GM19324 (cell line): ENCODE results near the gene FBXO11.
"Not testable (repeated sequence)": the region's sequence is repeated elsewhere in the genome, so short reads cannot be mapped to it uniquely, and the experiment has no call there.

Source experiments
- ATAC-seq: cut with Tn5 transposase; IDR thresholded peaks from one replicate; pipeline ENCODE4 v1.9.1; 2021; ENCODE audit warnings: mild to moderate bottlenecking, moderate library complexity; ENCODE audit not compliant: unreplicated experiment, low FRiP score

The FBXO11 gene

DNA sequence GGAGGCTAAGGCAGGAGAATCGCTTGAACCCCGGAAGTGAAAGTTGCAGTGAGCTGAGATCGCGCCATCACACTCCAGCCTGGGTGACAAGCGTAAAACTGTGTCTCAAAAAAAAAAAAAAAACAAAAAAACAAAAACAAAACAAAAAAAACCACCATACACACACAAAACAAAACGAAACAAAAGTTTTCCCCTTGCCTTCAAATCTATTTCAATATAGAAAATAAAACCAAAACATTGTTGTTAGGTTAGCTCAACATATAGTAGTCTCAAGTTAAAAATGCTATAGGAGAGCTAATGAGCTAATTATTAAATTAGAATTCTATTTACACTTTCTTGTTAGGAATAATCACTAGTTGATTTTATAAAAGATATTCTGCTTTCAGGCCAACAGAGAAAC lies 43.3 kb downstream of the FBXO11 start:
- no peak for ATAC-seq

DNA sequence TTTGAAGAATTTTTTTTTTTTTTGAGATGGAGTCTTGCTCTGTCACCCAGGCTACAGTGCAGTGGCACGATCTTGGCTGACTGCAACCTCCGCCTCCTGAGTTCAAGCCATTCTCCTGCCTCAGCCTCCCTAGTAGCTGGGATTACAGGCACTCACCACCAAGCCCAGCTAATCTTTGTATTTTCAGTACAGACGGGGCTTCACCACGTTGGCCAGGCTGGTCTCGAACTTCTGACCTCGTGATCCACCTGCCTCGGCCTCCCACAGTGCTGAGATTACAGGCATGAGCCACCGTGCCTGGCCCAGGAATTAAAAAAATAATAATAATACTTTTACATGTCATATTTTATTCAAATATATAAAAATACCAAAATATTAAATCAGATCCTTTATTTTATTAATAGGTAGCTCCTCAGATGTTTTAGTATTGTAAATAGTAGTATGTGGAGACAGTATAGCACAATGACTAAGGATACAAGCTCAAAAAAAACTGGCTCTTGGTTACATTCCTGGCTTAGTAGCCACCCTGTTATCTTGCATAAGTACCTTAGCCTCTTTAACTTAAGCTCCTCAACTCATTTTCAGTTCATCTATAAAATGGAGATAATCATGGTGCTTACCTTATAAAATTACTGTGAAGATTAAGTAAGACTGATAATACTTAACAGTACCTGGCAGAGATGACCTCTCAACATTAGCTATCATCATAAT lies 53.1 kb downstream of the FBXO11 start:
- not testable (repeated sequence) for ATAC-seq

DNA sequence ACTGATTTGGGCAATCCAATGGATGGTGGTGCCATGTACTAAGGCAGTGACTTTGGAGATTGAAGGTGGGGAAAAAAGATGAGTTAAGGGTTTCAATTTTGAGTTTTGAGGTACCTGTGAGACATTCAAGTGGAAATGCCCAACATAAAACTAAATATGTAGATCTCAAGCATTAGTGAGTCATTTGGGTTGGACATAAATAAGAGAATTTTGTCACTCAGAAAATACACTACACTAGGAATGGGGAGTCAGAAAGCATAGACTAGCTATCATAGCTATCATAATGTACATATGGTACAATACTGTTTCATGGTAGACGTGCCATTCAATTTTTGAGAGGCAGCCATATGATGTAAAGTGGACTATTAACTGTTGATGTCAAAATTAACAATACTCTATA lies 56.1 kb downstream of the FBXO11 start:
- no peak for ATAC-seq

DNA sequence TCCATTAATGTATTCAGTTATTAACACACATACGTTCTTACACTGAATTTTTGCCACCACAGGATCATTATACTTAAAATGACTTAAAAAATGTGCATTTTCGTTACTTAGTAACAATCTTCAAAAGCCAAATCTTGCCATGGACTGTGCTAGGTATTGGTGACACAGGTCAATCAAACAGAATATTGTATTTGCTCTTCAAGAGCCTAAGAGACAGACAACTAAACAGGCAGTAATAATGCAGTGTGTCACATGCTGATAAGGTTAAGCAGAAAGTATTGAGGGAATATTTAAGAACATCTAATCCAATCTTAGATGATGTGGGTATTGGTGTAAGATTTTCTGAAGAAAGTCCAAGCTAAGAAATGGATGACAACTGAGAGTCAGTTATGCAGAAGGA lies 56.9 kb downstream of the FBXO11 start:
- ATAC-seq: no peak

DNA sequence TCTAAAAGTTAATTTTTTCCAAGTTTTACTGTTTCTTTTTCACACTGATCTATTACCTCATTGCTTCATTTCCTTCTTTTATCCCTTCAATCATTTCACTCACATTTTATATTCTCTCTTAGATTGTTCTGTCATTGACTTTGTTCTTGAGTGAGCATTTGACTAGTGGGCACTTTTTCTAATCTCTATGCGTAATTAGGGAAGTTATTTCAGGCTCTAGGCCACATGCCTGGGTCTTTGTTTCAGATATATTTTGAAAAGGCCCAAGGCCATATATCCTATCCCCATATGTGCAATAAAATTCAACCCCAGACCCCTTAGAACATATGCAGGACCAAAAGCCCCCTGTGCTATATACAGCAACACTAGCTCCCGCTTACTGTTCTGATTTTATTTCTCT lies 62.1 kb downstream of the FBXO11 start:
- ATAC-seq: no peak

DNA sequence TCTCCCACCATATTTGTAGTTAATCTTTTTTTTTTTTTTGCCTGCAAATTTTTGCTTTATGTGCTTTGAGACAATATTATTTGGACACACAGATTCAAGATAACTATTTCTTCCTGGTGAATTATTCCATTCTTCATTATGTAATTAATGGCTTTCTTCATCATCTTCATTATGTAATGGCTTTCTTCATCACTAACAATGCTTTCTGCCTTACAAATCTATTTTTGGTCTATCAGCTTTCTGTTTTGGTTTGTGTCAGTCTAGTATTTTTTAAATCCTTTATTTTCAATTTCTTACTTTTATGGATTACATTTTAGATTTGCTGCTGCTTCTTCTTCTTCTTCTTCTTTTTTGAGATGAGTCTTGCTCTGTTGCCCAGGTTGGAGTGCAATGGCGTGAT lies 62.9 kb downstream of the FBXO11 start:
- no peak for ATAC-seq

DNA sequence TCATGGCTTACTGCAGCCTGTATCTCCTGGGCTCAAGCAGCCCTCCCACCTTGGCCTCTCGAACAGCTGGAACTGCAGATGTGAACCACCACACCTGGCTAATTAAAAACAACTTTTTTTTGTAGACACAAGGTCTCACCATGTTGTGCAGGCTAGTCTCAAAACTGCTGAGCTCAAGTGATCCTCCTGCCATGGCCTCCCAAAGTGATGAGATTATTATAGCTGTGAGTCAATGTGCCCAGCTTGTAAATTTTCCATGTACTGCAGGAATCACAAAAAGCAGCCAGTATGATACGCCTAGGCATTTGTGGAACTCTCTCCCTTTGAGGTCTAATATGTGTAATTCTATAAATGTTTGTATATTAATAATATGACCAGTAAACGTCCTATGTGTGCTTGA lies 63.5 kb downstream of the FBXO11 start:
- ATAC-seq: no peak

DNA sequence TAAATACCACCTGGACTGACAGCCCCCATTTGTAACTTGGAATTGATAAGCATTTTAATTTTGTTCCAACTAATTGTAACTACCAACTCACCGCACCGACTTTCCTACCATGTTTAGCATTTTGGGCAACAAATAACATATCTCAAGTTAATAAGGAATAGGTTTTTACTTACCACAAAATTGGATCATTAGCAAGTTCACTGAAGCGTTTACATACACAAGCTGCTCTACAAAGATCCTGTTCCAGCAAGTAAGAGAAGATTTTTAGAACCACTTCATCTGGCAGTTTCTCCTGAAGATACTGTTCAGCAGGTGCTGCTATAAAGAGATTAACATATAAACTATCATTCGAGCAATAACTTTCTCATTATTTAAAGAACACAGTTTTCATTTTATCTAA lies 67.6 kb downstream of the FBXO11 start:
- no peak for ATAC-seq

DNA sequence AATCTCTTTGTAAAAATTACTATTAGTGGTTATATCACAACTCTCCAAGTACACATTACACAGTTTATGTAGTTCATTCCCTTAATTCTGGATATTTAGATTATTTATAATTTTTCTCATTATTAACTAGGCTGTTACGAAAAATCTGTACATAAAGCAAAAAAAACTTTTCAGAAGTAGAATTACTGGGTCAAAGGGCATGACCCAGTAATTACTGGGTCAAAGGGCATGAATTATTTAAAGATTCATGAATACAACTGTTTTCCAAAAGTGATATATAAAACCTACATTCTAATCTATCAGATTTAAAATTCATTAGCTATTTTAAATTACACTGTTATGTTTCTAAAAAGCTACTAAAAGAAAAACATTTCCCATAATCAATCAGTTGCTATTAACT lies 68.0 kb downstream of the FBXO11 start:
- ATAC-seq: no peak

DNA sequence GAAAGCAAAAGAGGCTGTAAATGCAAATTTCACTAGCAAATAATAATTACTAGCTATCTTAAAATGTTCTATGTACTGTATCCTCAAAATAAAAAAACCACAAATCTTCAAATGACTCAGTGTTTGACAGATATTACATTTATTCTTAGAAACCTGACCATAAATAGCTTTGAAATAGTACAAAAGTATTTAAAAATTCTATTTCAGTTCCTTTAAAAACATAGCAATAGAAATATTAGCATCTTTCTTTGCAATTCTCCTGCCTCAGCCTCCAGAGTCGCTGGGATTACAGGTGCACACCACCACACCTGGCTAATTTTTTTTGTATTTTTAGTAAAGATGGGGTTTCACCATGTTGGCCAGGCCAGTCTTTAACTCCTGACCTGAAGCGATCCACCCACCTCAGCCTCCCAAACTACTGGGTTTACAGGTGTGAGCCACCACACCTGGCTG lies 72.8 kb downstream of the FBXO11 start:
- no peak for ATAC-seq

DNA sequence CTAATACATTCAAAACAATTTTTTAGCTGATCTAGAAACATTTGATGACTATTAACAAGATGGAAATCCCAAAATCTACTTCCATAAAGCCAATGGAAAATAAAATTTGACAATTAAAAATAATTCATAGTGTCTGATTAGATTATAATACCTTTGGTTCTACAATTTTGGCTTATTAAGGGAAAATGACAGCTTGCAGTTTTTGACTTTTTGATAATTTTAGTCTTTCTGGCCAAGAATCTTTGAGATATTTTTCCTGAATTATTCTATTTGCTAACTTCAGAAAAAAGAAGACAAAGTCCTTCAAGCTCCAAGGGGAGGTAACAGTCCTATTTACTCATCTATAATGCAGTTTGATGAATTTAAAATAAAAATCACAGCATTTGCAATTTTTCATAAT lies 83.8 kb downstream of the FBXO11 start:
- ATAC-seq: no peak

DNA sequence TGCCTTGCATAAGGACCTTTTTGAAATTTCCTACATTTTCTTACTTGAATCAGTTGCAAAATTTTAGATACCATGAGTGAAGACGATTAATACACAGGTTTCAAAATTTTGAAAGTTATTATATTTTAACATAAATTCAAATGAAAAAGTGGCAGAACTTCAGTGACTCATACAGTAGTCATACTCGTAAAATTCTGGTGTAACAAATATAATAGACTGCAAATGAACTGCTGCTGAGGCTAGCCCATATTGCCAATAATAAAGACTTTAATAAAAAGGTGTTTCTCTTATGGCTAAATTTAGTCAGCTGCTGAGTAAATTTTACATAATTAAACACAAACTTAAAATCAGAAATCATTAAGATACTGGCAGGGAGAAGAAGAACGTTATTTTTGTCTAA lies 86.5 kb downstream of the FBXO11 start:
- ATAC-seq: no peak

DNA sequence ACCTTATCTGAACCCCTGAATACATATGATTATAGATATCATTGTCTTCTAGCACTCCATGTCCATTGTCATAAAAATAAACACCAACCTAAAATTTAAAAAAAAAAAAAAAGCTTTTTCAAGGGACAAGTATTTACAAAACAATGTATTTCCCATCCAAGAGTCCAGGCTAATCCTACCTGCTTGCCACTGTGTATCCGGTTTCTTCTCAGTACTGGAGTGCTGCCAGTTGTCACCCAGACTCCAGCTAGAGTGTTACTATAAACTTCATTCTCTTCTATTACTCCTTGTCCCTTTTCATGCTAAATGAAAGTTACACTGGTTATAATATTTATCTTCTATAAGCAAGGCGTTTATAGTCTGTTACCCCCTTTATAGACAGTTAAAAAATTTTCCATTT lies 87.5 kb downstream of the FBXO11 start:
- ATAC-seq: no peak

DNA sequence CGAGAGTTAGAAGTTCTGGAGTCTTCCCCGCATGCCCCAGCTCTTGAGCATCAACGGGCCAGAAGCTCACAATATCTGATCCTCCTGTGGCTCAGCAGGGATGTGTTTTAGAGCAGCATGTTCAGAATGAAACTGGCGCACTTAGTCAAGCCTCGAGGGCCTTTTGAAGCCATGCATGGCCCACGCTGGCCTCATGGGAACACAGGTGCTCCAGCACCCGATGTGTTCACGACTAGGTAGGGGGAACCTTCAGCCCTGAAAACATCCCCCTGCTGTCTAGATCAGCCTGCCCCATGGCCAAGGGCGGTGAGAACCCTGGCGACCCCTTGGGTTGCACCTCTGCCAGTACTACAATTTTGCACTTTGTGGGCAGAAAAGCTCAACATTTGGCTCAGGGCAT lies 90.5 kb downstream of the FBXO11 start:
- ATAC-seq: no peak

DNA sequence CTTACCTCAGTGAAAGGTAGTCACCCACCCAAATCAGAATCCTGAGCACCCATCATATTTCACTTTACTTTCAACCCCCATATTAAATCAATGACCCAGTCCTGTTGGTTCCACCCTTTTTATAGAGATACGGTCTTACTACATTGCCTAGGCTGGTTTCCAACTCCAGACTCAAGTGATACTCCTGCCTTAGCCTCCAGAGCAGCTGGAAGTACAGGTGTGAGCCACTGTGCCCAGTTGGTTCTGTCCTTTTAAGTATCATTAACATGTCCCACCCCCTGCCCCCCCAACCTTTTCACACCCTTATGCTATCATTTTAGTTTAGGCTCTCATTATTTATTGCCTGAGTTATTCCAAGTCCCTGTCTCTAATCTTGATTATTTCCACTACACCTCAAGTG lies 94.6 kb downstream of the FBXO11 start:
- no peak for ATAC-seq

DNA sequence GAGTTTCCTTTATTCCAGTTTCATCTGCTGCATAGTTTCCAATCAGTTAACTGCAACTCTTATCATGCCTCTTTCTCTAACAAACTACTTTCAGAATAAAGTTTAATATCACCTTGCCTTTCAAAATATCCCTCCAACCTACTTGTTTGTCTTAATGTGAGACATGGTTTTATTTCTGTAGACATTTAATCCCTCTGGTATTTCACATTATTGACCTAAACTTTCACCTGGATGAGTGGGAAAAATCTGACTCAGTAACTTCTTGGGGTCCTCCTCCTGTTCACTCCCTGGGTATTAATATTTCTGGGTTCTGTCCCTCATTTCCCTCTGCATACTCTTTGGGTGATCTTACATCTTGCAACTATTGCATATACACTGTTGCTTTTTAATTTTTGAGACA lies 95.4 kb downstream of the FBXO11 start:
- ATAC-seq: no peak

DNA sequence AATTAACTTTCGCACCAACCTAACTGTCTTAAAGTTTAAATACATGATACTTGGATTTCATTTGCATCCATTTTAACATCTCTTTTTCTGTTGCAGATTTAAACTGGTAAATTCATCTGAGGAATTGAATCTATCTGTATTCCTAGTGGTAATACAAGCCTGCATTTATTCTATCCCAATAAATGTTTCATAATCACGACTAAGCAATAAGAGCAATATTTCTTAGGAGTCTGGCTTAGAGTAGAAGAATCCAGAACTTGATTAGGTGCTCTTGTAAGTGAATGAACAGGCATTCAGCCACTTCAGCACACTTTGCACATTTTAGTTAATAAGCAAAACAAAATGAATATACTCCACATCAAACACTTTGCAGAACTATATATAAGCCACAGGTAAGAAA lies 96.4 kb downstream of the FBXO11 start:
- ATAC-seq: no peak

DNA sequence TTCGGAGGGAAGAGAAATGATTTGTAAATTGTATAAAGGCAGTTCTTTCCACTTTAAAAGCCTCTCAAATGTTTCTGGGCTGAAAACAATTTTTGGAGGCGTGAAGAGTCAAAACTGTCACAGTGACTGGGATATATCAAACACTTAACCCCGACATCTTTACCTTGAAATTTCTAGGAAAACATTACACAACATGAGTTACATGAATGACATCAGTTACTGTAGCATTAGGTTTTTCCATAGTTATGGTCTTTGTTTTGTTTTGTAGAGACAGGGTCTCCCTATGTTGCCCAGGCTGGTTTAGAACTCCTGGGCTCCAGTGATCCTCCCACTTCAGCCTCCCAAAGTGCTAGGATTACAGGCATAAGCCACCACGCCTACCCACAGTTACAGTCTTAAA lies 97.7 kb downstream of the FBXO11 start:
- ATAC-seq: no peak

DNA sequence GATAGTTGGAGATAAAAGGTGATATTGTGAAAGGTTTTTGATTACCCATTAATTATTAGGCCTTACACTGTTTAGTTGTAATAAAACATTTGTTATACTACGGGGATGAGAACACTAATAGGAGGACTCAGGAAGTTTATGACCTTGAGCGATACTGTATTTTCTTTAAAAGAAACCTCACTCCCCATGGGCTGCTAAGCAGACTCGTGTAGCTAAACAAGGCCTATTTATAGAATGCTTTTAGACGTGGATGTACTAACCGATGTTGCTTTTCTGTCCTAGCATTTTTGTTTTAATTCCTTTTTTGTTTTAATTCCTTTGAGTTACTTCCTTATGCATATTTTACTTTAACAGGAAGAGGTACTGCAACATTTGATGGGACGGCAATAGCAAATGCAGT lies 100.4 kb downstream of the FBXO11 start:
- no peak for ATAC-seq

DNA sequence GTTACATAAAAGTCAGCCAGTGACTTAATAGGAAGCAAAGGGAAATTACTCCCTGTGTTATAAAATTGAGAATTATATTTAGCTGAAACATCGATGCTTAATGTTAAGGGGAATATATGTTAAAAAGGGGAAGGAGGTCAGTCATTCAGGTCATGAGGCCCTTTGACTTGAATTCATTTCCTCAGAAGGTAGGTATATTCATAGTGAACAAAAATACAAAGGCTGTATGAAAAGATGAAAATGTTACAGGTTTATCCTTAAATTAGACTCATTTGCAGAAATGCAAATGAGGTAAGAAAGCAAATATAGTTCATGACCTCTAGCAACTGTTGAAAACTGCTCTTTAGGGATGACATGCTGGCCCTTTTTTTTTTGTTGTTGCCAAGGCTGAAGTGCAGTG lies 102.5 kb downstream of the FBXO11 start:
- no peak for ATAC-seq

DNA sequence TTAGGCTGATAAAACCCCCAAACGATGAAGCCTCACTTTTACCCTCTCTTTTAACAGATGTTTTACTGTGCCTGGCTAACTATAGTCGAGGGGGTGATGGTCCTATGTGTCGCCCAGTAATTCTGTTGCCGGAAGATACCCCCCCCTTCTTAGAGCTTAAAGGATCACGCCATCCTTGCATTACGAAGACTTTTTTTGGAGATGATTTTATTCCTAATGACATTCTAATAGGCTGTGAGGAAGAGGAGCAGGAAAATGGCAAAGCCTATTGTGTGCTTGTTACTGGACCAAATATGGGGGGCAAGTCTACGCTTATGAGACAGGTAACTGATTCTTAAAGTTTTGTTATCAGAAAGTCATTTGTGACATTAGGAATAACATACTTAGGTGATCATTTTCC lies 102.9 kb downstream of the FBXO11 start:
- no peak for ATAC-seq

DNA sequence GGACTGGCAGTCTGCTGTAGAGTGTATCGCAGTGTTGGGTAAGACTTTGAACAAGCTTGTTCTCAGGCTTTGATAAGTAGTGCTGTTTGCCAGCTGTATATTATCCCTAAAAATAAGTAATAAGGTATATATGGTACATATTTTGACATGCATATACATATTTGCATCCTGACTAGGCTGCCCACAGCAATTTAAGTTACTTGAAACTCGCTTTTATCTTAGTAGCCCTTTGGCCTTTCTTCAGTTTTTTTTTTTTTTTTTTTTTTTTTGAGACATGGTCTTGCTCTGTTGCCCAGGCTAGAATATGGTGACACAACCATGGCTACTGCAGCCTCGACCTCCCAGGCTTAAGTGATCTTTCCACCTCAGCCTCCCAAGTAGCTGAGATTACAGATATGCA lies 105.2 kb downstream of the FBXO11 start:
- no peak for ATAC-seq

DNA sequence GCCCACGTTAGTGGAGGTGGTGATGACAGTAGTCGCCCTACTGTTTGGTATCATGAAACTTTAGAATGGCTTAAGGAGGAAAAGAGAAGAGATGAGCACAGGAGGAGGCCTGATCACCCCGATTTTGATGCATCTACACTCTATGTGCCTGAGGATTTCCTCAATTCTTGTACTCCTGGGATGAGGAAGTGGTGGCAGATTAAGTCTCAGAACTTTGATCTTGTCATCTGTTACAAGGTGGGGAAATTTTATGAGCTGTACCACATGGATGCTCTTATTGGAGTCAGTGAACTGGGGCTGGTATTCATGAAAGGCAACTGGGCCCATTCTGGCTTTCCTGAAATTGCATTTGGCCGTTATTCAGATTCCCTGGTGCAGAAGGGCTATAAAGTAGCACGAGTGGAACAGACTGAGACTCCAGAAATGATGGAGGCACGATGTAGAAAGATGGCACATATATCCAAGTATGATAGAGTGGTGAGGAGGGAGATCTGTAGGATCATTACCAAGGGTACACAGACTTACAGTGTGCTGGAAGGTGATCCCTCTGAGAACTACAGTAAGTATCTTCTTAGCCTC lies 107.2 kb downstream of the FBXO11 start:
- no peak for ATAC-seq
